Vagina (tissue), 2 donors: ENCODE measurements around the gene NCS1.

Source experiments
- CTCF ChIP-seq, 3 experiments: fragments of 450-650 bp in 2 of 3; fragments of 200-600 bp in 1 of 3; sonication (generic) in 1 of 3; IDR thresholded peaks; one replicate each; pipeline ENCODE4 v1.5.1; 2017 to 2019; ENCODE audit warnings: antibody characterized with exemption in 3 of 3, mild to moderate bottlenecking in 2 of 3, moderate library complexity in 2 of 3
- POLR2A ChIP-seq, 2 donors: fragments of 450-650 bp; IDR thresholded peaks; one replicate each; pipeline ENCODE4 v1.6.1; 2017; ENCODE audit warnings: antibody characterized with exemption in 2 of 2, mild to moderate bottlenecking in 2 of 2, moderate library complexity in 2 of 2
- POLR2AphosphoS5 ChIP-seq, 2 donors: sonication (generic); formaldehyde crosslinking; IDR thresholded peaks; one replicate each; pipeline ENCODE4 v1.9.0; 2017; ENCODE audit warnings: antibody characterized with exemption in 2 of 2, mild to moderate bottlenecking in 2 of 2, low read depth in 1 of 2; ENCODE audit not compliant: insufficient read depth in 1 of 2

GRCh38 chr9:130167927-130168326, 4.3 kb upstream of the NCS1 start:
- TF ChIP-seq POLR2AphosphoS5 (IDR thresholded peaks at IDR 0.05; ENCODE audit: insufficient read depth in 1 of 2, low read depth in 1 of 2) (no peak), CTCF (IDR thresholded peaks at IDR 0.05) (no peak), POLR2A (IDR thresholded peaks at IDR 0.05) (no peak)
